Measurements from ENCODE around the gene AKAP10. TPM values are rescaled to one million over a fixed set of nuclear protein-coding genes. Genes with fewer than 3 reads are reported as not detected.
A peak's percentile ranks its signal among the peaks of the same experiment; 100 is the strongest.

The AKAP10 gene
- total RNA-seq, 5 donors from 2014 or later (not counting 1 experiment from before 2014, with no cell fraction given): 43.3 to 61.3 (median 53.9) TPM

- WGBS (ENCODE audit: insufficient coverage): no CpG with 5 or more reads among the region's 1 CpG
- peak overlapping the region; percentile 82 to 84 (median 82) for H3K4me3 Mint-ChIP-seq
These were observed 33.3 kb upstream of the AKAP10 start for GRCh38 chr17:20010936-20011335.

DNA sequence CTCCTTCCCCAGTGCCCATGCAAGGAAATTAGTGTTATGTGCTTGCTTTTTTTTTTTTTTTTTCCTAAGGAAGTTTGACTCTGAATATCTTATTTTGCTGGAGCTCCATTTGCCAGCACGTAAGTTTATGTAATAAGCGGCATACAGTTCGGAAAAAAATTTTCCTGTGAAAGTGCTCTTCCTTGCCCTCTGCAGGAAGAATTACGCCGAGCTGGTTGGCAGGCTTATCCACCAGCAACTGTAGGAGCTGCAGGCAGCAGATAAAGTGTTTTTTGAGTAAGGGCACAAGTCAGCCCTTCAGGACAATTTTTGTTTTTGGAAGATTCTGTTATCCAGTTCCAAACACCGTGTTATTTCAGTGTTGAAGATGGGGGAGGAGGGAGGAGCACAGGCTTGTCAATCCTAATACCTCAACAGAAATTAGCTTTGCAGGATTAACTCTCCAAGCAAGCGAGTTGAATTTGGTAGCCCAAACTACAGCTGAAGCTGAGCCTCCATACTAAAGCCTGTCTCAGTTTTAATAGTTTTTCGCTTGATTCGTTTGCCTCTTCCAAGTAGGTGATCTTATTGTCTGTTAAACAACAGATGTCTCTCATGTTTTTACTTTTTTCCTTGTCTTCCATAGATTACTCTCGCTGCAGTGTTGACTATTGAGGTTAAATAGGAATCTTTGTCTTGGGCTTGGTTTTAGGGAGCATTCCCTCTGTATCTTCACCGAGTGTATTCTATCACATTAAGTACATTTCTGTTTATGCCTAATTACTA lies 32.7 kb upstream of the AKAP10 start:
- DNase-seq (peak in 2 of 35 experiments; percentile 16 to 56), ATAC-seq (replicated peaks in 1 of 4) (no peak)
- no peaks in the 10 kb centered on the region for H3K36me3 ChIP-seq (ENCODE audit: control insufficient read depth in 2 of 2, extremely low read depth in 1 of 2, insufficient read depth in 1 of 2, low read length in 1 of 2)
- CTCF ChIA-PET: interaction anchor here (0.5 to 1.1 kb wide), 9 partner anchors 16 to 1522 kb away, joined by 3 to 8 read pairs (median 6); no protein-coding TSS in a partner anchor
- peak overlapping the region in 1 of 2 donors; percentile 22 for H3K27ac Mint-ChIP-seq
- H3K36me3 Mint-ChIP-seq: no peaks in the 10 kb centered on the region
- no peaks in the 10 kb centered on the region for H3K9me3 Mint-ChIP-seq
- H3K27me3 ChIP-seq (replicated peaks in 1 of 2; ENCODE audit: control insufficient read depth in 2 of 2, extremely low read depth in 1 of 2, insufficient read depth in 2 of 2, low read length in 1 of 2): peaks cover 6 to 26% of the 10 kb centered on the region in 2 experiments
- peaks cover 0 to 13% (median 13%) of the 10 kb centered on the region in 3 donors for H3K4me1 Mint-ChIP-seq
- H3K9me3 ChIP-seq: no peaks in the 10 kb centered on the region
- H3K27me3 Mint-ChIP-seq: peaks cover 48 to 55% of the 10 kb centered on the region in 2 donors
- WGBS (ENCODE audit: insufficient coverage): 5% methylated on average over 4 of the region's 11 CpGs
- H3K27ac ChIP-seq (ENCODE audit: low read length): no peak overlapping the region
- peak overlapping the region; percentile 37 to 79 for H3K4me3 ChIP-seq (ENCODE audit: control insufficient read depth in 1 of 2, extremely low read depth in 1 of 2, low read length in 1 of 2)
- peak overlapping the region; percentile 82 to 84 (median 82) for H3K4me3 Mint-ChIP-seq
- POLR2A ChIA-PET: interaction anchor here in 1 of 2 donors (0.7 kb wide), 1 partner anchor 30 kb away, joined by 3 read pairs; no protein-coding TSS in a partner anchor
- H3K4me1 ChIP-seq (ENCODE audit: control insufficient read depth in 1 of 2, extremely low read depth in 1 of 2, insufficient read depth in 2 of 2, low read length in 2 of 2): peaks cover 4 to 17% of the 10 kb centered on the region in 2 experiments

More at GRCh38 chr17:20010936-20011335, 33.3 kb upstream of the AKAP10 start:
- Mint-ChIP-seq H3K27me3 (peaks cover 48 to 53% of the 10 kb centered on the region in 2 donors), H3K27ac (no peak overlapping the region), H3K9me3 (no peaks in the 10 kb centered on the region), H3K4me1 (peaks cover 0 to 13% (median 13%) of the 10 kb centered on the region in 3 donors), H3K36me3 (no peaks in the 10 kb centered on the region)
- Histone ChIP-seq H3K9me3 (no peaks in the 10 kb centered on the region), H3K27me3 (replicated peaks in 1 of 2; ENCODE audit: control insufficient read depth in 2 of 2, extremely low read depth in 1 of 2, insufficient read depth in 2 of 2, low read length in 1 of 2) (peaks cover 5 to 28% of the 10 kb centered on the region in 2 experiments), H3K27ac (ENCODE audit: low read length) (no peak overlapping the region), H3K36me3 (ENCODE audit: control insufficient read depth in 2 of 2, extremely low read depth in 1 of 2, insufficient read depth in 1 of 2, low read length in 1 of 2) (no peaks in the 10 kb centered on the region), H3K4me1 (ENCODE audit: control insufficient read depth in 1 of 2, extremely low read depth in 1 of 2, insufficient read depth in 2 of 2, low read length in 2 of 2) (peaks cover 4 to 17% of the 10 kb centered on the region in 2 experiments), H3K4me3 (ENCODE audit: control insufficient read depth in 1 of 2, extremely low read depth in 1 of 2, low read length in 1 of 2) (no peak overlapping the region)
- CTCF ChIA-PET: no interaction called here
- DNase-seq (no peak), ATAC-seq (replicated peaks in 1 of 4) (no peak)
- POLR2A ChIA-PET: no interaction called here

- ChIA-PET CTCF (interaction anchor here (0.5 to 1.1 kb wide), 8 partner anchors 15 to 1522 kb away, joined by 3 to 7 read pairs (median 4); no protein-coding TSS in a partner anchor), POLR2A (interaction anchor here in 1 of 2 donors (0.7 kb wide), 1 partner anchor 29 kb away, joined by 3 read pairs; no protein-coding TSS in a partner anchor)
- H3K9me3 ChIP-seq: no peaks in the 10 kb centered on the region
- Mint-ChIP-seq H3K4me1 (peaks cover 0 to 13% (median 13%) of the 10 kb centered on the region in 3 donors), H3K4me3 (peak within 1 kb of the TSS; percentile 83 to 90 (median 85)), H3K9me3 (no peaks in the 10 kb centered on the region), H3K36me3 (no peaks in the 10 kb centered on the region), H3K27ac (peak within 1 kb of the TSS in 1 of 2 donors; percentile 22), H3K27me3 (peaks cover 42 to 55% of the 10 kb centered on the region in 2 donors)
- peaks cover 6 to 27% of the 10 kb centered on the region in 2 experiments for H3K27me3 ChIP-seq (replicated peaks in 1 of 2; ENCODE audit: control insufficient read depth in 2 of 2, extremely low read depth in 1 of 2, insufficient read depth in 2 of 2, low read length in 1 of 2)
- H3K36me3 ChIP-seq (ENCODE audit: control insufficient read depth in 2 of 2, extremely low read depth in 1 of 2, insufficient read depth in 1 of 2, low read length in 1 of 2): no peaks in the 10 kb centered on the region
- ATAC-seq (replicated peaks in 1 of 4) (peak; percentile 97 to 99 (median 98)), DNase-seq (peak; percentile 6 to 89 (median 75))
- no peak within 1 kb of the TSS for H3K27ac ChIP-seq (ENCODE audit: low read length)
- H3K4me1 ChIP-seq (ENCODE audit: control insufficient read depth in 1 of 2, extremely low read depth in 1 of 2, insufficient read depth in 2 of 2, low read length in 2 of 2): peaks cover 4 to 17% of the 10 kb centered on the region in 2 experiments
- under 1% methylated on average over 86 of the region's 96 CpGs for WGBS (ENCODE audit: insufficient coverage)
- peak within 1 kb of the TSS; percentile 71 to 79 for H3K4me3 ChIP-seq (ENCODE audit: control insufficient read depth in 1 of 2, extremely low read depth in 1 of 2, low read length in 1 of 2)
These were observed 31.9 kb upstream of the AKAP10 start, which contains the start of gene SPECC1 for GRCh38 chr17:20009302-20010098. Gene SPECC1, plus strand, starts transcription at chr17:20009359. Its CDS starts 87,293 bp downstream, at chr17:20096652.

DNA sequence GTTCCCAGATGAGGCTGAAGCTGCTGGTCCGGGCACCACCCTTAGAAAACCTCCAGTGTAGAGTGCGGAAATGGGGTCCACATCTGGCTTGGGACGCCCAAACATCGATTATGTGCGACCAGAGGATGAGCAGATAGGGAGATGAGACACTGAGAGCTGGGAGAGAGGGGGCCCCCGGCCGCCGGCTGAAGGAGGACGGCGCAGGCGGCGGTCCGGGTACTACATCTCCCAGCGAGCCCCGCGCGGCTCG lies 31.3 kb upstream of the AKAP10 start:
- peaks cover 0 to 13% (median 13%) of the 10 kb centered on the region in 3 donors for H3K4me1 Mint-ChIP-seq
- H3K9me3 Mint-ChIP-seq: no peaks in the 10 kb centered on the region
- H3K27me3 Mint-ChIP-seq: peaks cover 37 to 51% of the 10 kb centered on the region in 2 donors
- DNase-seq (peak in 1 of 35 experiments; percentile 78), ATAC-seq (replicated peaks in 1 of 4) (peak in 1 of 4 experiments; percentile 35)
- Histone ChIP-seq H3K27me3 (replicated peaks in 1 of 2; ENCODE audit: control insufficient read depth in 2 of 2, extremely low read depth in 1 of 2, insufficient read depth in 2 of 2, low read length in 1 of 2) (peaks cover 6 to 33% of the 10 kb centered on the region in 2 experiments), H3K36me3 (ENCODE audit: control insufficient read depth in 2 of 2, extremely low read depth in 1 of 2, insufficient read depth in 1 of 2, low read length in 1 of 2) (no peaks in the 10 kb centered on the region), H3K4me1 (ENCODE audit: control insufficient read depth in 1 of 2, extremely low read depth in 1 of 2, insufficient read depth in 2 of 2, low read length in 2 of 2) (peaks cover 4 to 17% of the 10 kb centered on the region in 2 experiments), H3K4me3 (ENCODE audit: control insufficient read depth in 1 of 2, extremely low read depth in 1 of 2, low read length in 1 of 2) (peak overlapping the region; percentile 71 to 79), H3K27ac (ENCODE audit: low read length) (no peak overlapping the region), H3K9me3 (no peaks in the 10 kb centered on the region)
- CTCF ChIA-PET: interaction anchor here (0.5 to 1.0 kb wide), 3 partner anchors 16 to 361 kb away, joined by 3 to 4 read pairs (median 3); no protein-coding TSS in a partner anchor
- no peak overlapping the region for H3K27ac Mint-ChIP-seq
- POLR2A ChIA-PET: no interaction called here
- no peaks in the 10 kb centered on the region for H3K36me3 Mint-ChIP-seq
- H3K4me3 Mint-ChIP-seq: peak overlapping the region; percentile 83 to 90 (median 85)
- WGBS (ENCODE audit: insufficient coverage): 0% methylated on average over 18 of the region's 18 CpGs

DNA sequence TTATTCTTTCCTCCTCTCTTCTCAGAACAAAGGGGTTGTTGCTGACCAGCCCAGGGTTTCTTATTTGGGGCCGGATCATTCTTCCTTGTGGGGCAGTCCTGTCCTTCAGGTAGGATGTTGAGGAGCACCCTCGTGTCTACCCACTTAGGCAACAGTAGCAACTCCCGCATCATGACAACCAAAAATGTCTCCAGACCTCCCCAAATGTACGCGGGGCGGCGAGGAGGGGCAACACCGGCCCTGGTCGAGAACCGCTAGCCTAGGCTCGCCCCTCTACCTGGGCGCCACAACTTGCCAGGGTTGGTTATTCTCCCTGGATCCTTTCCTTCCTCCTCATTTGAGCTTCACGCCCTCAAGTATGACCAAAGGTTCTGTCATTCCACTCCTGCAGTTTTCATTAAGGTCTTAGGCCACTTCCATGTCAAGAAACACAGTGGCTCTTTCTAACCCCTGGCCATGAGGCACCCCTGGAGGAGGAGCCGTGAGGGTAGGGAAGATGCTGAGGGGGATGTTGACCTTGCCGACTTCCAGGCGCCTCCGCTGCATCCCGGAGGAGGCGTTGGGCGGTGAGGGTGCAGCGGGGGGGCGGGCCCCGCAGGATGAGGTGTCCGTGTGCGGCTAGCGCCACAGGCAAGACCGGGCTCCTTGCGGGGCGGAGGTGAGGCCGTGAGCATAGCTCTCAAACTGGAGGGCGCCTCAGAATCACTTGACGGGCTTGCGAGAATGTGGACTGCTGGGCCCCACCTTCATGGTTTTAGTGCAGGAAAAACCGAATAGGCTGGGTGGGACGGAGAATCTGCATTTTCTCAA lies 30.8 kb upstream of the AKAP10 start:
- Histone ChIP-seq H3K36me3 (ENCODE audit: control insufficient read depth in 2 of 2, extremely low read depth in 1 of 2, insufficient read depth in 1 of 2, low read length in 1 of 2) (no peaks in the 10 kb centered on the region), H3K4me3 (ENCODE audit: control insufficient read depth in 1 of 2, extremely low read depth in 1 of 2, low read length in 1 of 2) (peak overlapping the region; percentile 71 to 79), H3K4me1 (ENCODE audit: control insufficient read depth in 1 of 2, extremely low read depth in 1 of 2, insufficient read depth in 2 of 2, low read length in 2 of 2) (peaks cover 4 to 17% of the 10 kb centered on the region in 2 experiments), H3K27ac (ENCODE audit: low read length) (no peak overlapping the region), H3K27me3 (replicated peaks in 1 of 2; ENCODE audit: control insufficient read depth in 2 of 2, extremely low read depth in 1 of 2, insufficient read depth in 2 of 2, low read length in 1 of 2) (peaks cover 6 to 35% of the 10 kb centered on the region in 2 experiments), H3K9me3 (no peaks in the 10 kb centered on the region)
- H3K27me3 Mint-ChIP-seq: peaks cover 34 to 46% of the 10 kb centered on the region in 2 donors
- H3K27ac Mint-ChIP-seq: no peak overlapping the region
- ChIA-PET POLR2A (no interaction called here), CTCF (interaction anchor here (0.5 to 1.0 kb wide), 2 partner anchors 15 to 361 kb away, joined by 3 to 4 read pairs; no protein-coding TSS in a partner anchor)
- peak in 3 of 35 experiments; percentile 3 to 19 (median 8) for DNase-seq
- WGBS (ENCODE audit: insufficient coverage): 32% methylated on average over 33 of the region's 35 CpGs
- no peaks in the 10 kb centered on the region for H3K36me3 Mint-ChIP-seq
- peak overlapping the region; percentile 83 to 90 (median 85) for H3K4me3 Mint-ChIP-seq
- H3K4me1 Mint-ChIP-seq: peaks cover 0 to 13% (median 13%) of the 10 kb centered on the region in 3 donors
- peak; percentile 22 to 25 (median 22) for ATAC-seq (replicated peaks in 1 of 4)
- no peaks in the 10 kb centered on the region for H3K9me3 Mint-ChIP-seq

All from T-cell (primary cell).